ENCODE measurements around the gene ZNF3.
A peak's percentile ranks its signal among the peaks of the same experiment; 100 is the strongest.
"Not testable (repeated sequence)": the region's sequence is repeated elsewhere in the genome, so short reads cannot be mapped to it uniquely, and the experiment has no call there.

Gene ZNF3

DNA sequence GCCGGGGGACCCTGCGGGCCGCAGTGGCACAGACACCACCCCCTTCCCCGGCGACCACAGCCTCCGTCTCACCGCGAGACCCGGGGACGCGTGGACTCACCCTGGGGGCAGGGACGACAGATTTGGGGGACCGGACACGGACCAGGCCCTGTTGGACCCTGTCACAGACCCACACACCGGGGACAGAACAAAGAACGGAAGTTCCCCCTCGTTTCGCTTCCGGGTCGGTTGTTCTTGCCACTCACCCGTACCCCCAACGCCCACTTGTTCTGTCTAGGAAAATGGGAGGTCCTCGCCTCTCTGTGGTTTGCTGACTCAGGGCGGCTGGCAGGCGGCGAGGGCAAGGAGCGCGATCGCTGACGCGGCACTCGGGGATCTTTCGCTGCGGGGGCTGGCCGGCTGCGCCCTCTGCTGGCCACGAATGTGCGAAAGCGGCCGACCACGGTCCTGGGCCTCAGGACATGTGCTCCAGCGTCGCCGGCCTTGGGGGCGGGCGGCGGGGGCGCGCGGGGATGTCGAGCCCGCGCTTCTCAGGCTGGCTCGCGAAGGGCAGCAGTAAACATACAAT is at the start of gene ZNF3:
ZNF3 (minus strand) TSS at position 189 of the 568 bp plus-strand sequence. CDS start 4,366 bp downstream, outside the sequence.
- peak; percentile 93 to 98 for DNase-seq (ENCODE audit: low read depth in 1 of 2, low spot score in 1 of 2)

DNA sequence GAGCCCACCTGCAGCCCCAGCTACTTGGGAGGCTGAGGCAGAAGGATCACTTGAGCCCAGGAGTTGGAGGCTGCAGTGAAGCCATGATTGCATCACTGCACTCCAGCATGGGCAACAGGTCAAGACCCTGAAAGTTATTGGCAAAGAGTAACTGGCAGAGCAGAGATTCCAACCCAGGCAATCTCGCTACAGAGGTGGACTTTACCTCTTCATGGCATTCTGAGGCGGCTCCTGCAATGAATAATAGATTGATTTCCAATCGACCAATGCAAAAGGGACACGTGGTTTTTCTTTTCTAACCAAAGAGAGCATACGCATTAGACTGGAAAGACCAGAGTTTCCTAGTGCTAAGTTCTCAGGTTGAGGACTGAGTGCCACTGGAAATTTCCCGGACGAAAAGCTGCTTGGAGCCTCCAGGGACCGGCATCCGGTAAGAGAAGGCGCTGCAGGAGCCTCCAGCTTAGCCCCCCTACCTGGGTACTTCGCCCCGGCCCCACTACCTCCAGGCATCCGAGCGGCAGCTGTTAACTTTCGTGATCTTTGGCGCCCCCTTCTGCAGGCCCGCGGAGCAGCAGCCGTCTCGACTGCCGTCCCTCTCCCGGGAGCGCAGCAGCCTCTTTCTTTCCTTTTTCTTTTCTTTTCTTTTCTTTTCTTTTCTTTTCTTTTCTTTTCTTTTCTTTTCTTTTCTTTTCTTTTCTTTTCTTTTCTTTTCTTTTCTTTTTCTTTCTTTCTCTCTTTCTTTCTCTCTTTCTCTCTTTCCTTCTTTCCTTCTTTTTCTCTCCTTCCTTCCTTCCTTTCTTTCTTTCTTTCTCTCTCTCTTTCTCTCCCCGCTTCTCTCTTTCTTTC is 49.3 kb upstream of the ZNF3 start:
- DNase-seq (ENCODE audit: low read depth in 1 of 2, low spot score in 1 of 2): peak; percentile 74 to 81

DNA sequence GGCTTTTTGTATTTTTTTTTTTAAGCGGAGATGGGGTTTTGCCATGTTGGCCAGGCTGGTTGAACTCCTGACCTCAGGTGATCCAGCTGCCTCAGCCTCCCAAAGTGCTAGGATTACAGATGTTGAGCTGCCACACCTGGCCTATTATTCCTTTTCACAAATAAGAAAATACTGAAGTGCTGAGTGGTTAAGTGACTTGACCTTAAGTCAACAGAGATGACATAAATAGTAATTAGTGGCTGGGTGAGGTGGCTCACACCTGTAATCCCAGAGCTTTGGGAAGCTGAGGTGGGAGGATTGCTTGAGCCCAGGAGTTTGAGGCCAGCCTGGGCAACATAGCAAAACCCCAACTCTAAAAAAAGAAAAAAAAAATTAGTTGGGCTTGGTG is 48.7 kb upstream of the ZNF3 start:
- not testable (repeated sequence) for DNase-seq (ENCODE audit: low read depth in 1 of 2, low spot score in 1 of 2)

DNA sequence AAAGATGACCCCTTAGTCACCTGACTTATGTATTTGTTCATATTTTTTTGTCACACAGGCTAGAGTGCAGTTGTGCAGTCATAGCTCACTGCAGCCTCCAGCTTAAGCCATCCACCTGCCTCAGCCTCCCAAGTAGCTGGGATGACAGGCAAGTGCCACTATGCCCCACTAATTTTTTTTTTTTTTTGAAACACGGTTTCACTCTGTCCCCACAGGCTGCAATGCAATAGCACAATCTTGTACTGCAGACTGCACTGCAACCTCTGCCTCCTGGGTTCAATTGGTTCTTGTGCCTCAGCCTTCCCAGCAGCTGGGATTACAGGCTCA is 47.1 kb upstream of the ZNF3 start:
- DNase-seq (ENCODE audit: low read depth in 1 of 2, low spot score in 1 of 2): no peak

DNA sequence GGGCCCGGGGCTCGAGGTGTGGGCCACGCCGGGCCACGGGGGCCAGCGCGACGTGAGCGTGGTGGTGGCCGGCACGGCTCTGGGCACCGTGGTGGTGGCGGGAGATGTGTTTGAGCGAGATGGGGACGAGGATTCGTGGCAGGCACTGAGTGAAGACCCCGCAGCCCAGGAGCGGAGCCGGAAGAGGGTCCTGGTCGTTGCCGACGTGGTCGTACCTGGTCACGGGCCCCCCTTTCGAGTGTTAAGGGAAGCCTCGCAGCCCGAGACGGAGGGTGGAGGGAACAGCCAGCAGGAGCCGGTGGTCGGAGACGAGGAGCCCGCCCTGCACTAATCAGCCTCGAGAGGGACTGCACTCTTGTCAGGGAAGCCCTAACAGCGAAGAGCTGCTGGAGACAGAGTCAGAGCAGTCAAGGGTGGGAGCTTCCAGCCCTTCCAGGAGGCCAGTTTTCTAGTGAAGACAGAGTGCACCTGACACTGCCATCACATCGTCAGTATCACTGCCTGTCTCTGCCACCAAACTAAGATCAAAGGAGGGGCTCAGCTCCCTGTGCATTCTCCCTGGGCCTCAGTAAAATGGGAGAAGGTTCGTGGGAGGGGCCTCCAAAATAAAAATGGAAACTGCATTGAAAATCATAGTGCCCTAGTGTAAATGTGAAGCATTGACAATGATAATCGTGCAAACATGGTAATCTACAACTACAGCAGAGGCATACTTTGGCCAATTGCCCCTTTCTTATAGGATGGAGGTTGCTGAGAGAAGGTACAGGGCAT is 46.5 kb upstream of the ZNF3 start:
- no peak for DNase-seq (ENCODE audit: low read depth in 1 of 2, low spot score in 1 of 2)

DNA sequence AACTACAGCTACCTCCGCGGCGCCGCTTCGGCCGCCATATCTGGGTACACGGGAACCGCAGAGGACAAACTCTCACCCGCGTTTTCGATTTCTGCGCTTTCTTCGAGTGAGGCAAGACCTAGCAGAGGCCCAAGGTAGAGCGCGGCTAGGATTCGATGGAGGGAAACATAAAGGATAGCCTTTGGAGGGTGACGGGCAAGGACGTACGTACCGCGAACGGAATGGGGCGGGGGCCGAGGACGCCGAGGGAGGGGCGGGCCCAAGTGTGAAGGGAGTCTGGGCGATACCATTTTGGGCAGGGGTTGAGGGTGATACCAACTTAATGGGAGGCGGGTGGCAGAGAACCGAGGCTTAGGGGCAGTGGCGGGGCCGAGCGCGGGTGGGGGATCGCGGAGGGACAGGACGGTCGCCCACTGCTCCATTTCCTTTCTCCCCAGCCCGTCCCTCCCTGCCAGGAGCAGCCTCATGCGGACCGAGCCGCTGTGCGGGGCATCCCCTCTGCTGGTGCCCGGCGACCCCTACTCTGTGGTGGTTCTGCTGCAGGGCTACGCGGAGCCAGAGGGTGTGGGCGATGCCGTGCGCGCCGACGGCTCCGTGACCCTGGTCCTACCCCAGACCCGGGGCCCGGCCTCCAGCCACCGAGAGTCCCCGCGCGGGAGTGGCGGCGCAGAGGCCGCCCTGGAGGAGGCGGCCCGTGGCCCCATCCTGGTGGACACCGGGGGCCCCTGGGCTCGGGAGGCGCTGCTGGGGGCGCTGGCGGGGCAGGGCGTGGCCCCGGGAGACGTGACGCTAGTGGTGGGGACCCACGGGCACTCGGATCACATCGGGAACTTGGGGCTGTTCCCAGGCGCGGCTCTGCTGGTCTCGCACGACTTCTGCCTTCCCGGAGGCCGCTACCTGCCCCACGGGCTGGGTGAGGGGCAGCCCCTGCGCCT is 45.7 kb upstream of the ZNF3 start, which contains the start of gene MBLAC1:
MBLAC1 (plus strand) TSS at position 37 of the 935 bp plus-strand sequence; CDS start at position 466, 429 bp downstream.
- peak; percentile 81 to 84 for DNase-seq (ENCODE audit: low read depth in 1 of 2, low spot score in 1 of 2)

DNA sequence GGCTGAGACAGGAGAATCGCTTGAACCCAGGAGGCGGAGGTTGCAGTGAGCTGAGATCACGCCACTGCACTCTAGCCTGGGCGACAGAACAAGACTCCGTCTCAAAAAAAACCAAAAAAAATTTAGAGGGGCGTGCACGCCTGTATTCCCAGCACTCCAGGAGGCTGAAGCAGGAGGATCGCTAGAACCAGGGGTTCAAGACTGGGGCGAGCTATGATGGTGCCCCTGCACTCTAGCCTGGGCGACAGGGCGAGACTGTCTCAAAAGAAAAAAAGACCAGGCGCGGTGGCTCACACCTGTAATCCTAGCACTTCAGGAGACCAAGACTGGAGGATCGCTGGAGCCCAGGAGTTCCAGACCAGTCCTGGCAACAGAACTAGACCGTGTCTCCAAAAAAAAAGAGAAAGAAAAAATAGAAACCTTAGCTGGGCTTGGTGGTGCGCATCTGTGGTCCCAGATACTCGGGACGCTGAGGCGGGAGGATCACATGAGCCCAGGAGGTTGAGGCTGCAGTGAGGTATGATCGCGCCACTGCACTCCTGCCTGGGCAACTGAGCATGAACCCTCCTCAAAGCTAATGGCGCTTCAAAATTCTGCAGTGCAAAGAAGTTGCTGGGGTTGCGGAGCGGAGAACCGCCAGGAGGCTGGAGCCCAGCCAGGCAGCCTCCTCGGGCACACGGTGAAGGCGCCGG is 44.9 kb upstream of the ZNF3 start:
- no peak for DNase-seq (ENCODE audit: low read depth in 1 of 2, low spot score in 1 of 2)

DNA sequence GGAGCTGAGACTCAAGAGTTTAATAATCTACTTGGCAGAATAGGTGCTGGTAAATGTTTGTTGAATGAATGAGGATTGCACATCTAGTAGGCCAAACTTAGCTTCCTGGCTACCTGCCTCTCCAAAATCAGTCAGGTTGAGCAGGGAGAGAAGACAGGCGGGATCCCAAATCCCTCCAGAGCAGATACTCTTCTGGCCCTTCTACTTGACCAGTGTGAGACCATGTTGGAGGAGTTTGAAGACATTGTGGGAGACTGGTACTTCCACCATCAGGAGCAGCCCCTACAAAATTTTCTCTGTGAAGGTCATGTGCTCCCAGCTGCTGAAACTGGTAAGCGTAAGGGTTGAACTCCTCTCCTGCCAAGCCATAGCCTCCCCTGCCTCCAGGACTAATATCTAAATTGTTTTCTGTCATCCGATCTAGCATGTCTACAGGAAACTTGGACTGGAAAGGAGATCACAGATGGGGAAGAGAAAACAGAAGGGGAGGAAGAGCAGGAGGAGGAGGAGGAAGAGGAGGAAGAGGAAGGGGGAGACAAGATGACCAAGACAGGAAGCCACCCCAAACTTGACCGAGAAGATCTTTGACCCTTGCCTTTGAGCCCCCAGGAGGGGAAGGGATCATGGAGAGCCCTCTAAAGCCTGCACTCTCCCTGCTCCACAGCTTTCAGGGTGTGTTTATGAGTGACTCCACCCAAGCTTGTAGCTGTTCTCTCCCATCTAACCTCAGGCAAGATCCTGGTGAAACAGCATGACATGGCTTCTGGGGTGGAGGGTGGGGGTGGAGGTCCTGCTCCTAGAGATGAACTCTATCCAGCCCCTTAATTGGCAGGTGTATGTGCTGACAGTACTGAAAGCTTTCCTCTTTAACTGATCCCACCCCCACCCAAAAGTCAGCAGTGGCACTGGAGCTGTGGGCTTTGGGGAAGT is 43.0 kb upstream of the ZNF3 start:
- no peak for DNase-seq (ENCODE audit: low read depth in 1 of 2, low spot score in 1 of 2)

DNA sequence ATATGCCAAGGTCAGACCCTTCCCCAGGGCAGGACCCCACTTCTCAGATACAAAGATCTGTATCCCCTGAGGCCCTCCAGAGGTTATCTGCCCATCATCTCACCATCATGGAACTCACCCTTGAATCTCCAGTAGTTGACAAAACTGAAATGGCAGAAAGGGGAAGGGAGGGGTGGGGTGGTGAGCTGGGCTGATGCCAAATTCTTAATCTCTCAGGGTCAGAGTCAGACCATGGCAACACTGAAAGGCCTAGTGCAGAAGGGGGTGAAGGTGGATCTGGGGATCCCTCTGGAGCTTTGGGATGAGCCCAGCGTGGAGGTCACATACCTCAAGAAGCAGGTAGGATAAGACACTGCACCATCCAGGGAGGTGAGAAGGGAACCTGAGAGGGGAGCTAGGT is 41.0 kb upstream of the ZNF3 start:
- DNase-seq (ENCODE audit: low read depth in 1 of 2, low spot score in 1 of 2): no peak

DNA sequence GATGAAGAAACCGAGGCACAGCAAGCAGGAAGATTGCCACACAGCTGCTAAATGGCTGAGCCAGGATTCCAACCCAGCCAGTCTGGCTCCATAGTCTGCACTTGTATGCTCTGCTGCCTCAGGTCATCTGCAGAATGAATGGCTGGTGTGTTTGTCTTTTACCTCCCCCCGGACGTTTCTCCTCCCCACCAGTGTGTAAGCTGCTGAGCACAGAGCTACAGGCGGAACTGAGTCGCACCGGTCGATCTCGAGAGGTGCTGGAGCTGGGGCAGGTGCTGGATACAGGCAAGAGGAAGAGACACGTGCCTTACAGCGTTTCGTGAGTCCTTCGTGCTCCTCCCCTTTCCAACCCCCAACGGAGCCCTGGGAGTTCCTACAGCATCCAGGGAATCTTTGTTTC is 40.5 kb upstream of the ZNF3 start:
- DNase-seq (ENCODE audit: low read depth in 1 of 2, low spot score in 1 of 2): no peak

DNA sequence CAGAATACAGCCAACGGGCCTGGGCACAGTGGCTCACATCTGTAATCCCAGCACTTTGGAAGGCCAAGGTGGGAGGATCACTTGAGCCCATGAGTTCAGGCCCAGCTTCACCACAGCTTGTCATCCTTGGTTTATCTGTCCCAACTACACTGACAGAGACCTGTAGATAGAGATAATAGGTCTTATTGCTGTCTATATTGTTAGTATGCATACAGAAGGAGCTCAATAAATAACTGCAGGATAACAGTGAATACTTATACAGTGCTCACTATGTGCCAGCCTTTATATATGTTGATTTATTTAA is 39.2 kb upstream of the ZNF3 start:
- DNase-seq (ENCODE audit: low read depth in 1 of 2, low spot score in 1 of 2): no peak

DNA sequence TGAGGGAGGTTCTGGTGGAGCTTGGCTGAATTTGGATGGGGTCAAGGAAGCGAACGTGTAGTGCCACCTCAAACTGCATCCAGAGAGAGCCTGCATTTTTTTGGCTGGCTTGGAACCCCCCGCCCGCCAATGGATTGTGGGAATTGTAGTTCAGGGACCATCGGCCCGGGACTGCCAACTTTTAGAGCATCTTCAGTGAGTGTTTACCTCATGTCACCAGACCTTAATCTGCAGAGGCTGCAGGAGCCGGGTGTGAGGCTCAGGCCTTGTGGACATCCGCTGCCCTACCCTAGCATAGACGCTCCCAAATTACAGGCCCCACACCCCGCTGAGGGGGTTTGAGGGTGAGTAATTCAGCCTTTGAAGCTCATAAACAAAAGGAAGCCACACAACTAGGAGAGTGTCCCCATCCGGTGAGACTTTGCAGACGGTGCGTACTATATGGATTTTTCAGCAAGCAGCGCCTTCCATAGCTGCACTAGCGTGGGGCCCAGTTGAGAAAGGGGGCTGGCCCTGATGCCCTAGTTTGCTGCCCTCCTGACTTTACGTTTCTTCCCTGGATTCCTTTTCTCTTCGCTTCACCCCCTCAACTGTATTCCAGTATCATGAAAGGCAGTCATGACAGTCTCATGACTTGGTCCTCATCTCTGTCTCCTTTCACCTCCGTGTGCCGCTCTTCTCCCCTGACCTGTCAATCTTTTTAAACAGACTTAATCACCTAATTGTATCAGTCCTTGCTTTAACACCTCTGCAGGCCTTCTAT is 38.6 kb upstream of the ZNF3 start:
- DNase-seq (ENCODE audit: low read depth in 1 of 2, low spot score in 1 of 2): peak; percentile 34 to 52

DNA sequence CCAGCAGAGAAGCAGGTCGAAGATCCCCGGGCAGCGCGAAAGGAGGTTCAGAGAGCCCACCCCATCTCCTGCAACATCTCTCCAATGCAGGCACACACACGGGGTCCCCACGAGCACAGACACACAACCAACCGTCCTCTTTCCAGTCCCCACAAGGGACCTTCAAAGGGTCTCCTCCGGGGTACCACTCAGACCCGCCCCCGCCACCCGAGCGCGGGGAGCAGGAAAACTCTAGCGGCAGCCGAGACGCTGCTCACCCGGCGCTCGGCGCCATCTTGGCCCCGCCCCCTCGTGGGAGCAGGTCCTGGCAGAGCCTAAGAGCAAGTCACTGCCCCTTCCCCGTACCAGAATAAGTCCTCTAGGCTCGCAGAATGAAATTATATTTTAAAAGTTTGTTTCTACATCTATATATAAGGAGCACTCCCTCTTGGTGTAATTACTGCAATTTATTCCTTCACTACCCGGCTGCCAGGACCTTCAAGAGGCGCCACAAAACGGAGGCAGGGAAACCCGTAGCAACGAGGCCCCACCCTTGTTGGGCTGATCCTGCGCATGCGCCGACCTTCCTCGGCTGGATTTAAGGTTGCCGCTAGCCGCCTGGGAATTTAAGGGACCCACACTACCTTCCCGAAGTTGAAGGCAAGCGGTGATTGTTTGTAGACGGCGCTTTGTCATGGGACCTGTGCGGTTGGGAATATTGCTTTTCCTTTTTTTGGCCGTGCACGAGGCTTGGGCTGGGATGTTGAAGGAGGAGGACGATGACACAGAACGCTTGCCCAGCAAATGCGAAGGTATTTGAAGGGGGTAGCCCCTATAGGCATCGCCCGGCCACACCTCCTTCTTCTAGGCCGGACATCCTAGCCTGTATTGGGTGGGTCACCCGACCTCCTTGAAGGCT is 37.8 kb upstream of the ZNF3 start, which contains the start of the genes CNPY4 and TAF6:
CNPY4 (plus strand) TSS at position 563 of the 898 bp plus-strand sequence; CDS start at position 674, 111 bp downstream.
TAF6 (minus strand) TSS at position 287 of the 898 bp plus-strand sequence. CDS start 5,149 bp downstream, outside the sequence.
- DNase-seq (ENCODE audit: low read depth in 1 of 2, low spot score in 1 of 2): peak; percentile 90 to 92

DNA sequence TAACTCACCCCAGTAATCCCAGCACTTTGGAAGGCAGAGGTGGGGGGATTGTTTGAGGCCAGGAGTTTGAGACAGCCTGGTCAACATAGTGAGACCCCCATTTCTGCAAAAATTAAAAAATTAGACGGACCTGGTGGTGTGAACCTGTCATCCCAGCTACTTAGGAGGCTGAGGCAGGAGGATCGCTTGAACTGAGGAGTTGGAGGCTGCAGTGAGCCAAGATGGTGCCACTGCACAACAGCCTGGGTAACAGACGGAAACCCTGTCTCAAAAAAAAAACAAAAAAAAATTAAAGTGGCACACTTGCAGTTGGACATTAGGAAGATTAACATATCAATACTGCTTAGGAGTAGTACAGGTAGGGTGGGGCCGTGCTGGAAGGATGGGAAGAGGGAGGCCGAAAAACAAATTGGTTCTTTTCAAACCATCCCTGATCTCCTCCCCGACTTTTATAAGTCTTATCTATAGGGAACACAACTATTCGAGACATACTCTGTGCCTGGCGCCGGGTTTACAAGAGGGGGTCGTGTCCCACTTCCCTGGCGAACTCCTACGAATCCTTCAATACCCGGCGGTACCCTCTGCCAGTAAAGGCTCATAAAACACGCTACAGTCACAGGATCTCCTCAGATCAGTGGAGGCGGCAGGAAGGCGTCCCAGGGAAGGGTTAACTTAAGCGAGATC is 37.0 kb upstream of the ZNF3 start:
- no peak for DNase-seq (ENCODE audit: low read depth in 1 of 2, low spot score in 1 of 2)

DNA sequence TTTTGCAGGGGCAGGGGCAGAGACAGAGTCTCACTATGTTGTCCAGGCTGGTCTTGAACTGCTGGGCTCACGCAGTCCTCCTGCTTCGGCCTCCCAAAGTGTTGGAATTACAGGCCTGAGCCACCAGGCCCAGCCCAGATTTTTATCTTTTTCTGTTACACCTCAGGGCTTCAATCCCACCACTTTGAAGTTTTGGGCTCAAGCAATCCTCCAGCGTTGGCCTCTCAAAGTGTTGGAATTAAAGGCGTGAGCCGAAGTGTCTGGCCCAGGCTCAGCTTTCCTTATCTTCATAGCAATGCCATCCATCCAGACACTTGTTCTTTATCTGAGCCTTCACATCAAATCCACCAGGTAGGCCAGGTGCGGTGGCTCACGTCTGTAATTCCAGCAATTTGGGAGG is 33.5 kb upstream of the ZNF3 start:
- DNase-seq (ENCODE audit: low read depth in 1 of 2, low spot score in 1 of 2): no peak

DNA sequence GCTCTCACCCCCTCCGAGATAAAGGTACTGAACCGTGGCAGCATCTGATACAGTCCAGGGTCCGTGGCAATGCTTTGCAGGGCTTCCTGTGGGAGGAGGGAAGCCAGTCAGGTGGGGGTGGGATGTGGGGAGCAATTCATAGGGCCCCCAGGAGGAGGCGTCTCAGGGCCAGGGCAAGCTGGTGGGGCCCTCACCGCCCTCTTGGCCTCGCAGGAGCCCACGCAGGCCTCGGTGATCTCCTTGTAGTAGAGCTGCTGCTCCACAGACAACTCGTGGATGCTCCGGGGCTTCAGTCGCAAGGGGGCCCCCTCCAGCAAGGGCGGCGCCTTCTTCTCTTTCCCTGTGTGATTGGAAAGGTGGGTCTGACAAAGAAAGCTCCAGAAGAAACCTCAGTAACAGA is 30.4 kb upstream of the ZNF3 start:
- DNase-seq (ENCODE audit: low read depth in 1 of 2, low spot score in 1 of 2): no peak

DNA sequence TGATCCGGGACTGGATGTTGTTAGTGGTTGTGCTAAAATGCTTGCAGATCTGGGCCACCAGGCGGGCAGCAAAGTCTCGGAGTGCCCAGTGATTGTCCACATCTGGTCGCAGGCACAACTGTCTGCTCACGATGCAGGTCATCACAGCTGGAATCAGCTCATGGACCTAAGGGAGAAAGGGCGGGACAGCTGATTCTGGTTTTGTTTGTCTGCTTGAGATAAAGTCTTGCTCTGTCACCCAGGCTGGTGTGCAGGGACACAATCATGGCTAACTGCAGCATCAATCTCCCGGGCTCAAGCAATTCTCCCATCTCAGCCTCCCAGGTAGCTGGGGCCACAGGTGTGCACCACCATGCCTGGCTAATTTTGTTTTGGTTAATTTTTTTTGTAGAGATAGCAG is 29.6 kb upstream of the ZNF3 start:
- DNase-seq (ENCODE audit: low read depth in 1 of 2, low spot score in 1 of 2): no peak

Data from activated T-helper 1 cell treated with anti-CD3 and anti-CD28 coated beads, Interleukin-2, amount 50 U/mL, for 16 hours (primary cell).